Measurements from ENCODE around the gene PLVAP. TPM values are rescaled to one million over a fixed set of nuclear protein-coding genes. Genes with fewer than 3 reads are reported as not detected.
A peak's percentile ranks its signal among the peaks of the same experiment; 100 is the strongest.

The PLVAP gene
- total and polyA plus RNA-seq, 2 donors (not counting 3 experiments of a cell fraction or from before 2014, with no cell fraction given): 5.7 to 16.9 TPM

GRCh38 chr19:17302391-17303166 lies 74.6 kb downstream of the PLVAP start:
- Histone ChIP-seq H3K4me2 (ENCODE audit: insufficient read depth, low read length) (peak overlapping the region; percentile 42), H3K4me1 (ENCODE audit: control insufficient read depth, extremely low read depth, insufficient read depth, low read length) (peaks cover 9% of the 10 kb centered on the region), H3K36me3 (ENCODE audit: control insufficient read depth in 2 of 2, extremely low read depth in 1 of 2, insufficient read depth in 2 of 2, low read length in 2 of 2) (no peaks in the 10 kb centered on the region), H3K27ac (ENCODE audit: insufficient read depth, low read depth, low read length) (no peak overlapping the region), H2AFZ (ENCODE audit: low read depth, low read length) (peak overlapping the region; percentile 67), H3K9ac (replicated peaks; ENCODE audit: extremely low read depth, insufficient read depth, low read length) (no peak overlapping the region), H4K20me1 (replicated peaks; ENCODE audit: control insufficient read depth, extremely low read depth, insufficient read depth, low read length) (no peaks in the 10 kb centered on the region), H3K9me3 (replicated peaks; ENCODE audit: control insufficient read depth, insufficient read depth, low read length) (no peaks in the 10 kb centered on the region), H3K9me1 (replicated peaks; ENCODE audit: control insufficient read depth, extremely low read depth, insufficient read depth, low read length) (no peaks in the 10 kb centered on the region), H3K27me3 (ENCODE audit: control insufficient read depth in 2 of 2, insufficient read depth in 2 of 2, low read length in 2 of 2) (no peaks in the 10 kb centered on the region), H3K79me2 (ENCODE audit: control insufficient read depth, insufficient read depth, low read length) (no peaks in the 10 kb centered on the region), H3K4me3 (replicated peaks in 1 of 3; ENCODE audit: insufficient read depth in 1 of 3, low read depth in 1 of 3, low read length in 3 of 3) (peak overlapping the region; percentile 31 to 46 (median 36))
- no peak for TF ChIP-seq FOS (IDR thresholded peaks at IDR 0.05; ENCODE audit: borderline replicate concordance, insufficient read depth, low read length)
- no peak for TF ChIP-seq POLR2A (IDR thresholded peaks at IDR 0.05; ENCODE audit: low read depth, low read length)
- no peak for TF ChIP-seq JUN (IDR thresholded peaks at IDR 0.05; ENCODE audit: borderline replicate concordance, insufficient read depth, insufficient read length, low read depth)
- TF ChIP-seq, protein P1, sequence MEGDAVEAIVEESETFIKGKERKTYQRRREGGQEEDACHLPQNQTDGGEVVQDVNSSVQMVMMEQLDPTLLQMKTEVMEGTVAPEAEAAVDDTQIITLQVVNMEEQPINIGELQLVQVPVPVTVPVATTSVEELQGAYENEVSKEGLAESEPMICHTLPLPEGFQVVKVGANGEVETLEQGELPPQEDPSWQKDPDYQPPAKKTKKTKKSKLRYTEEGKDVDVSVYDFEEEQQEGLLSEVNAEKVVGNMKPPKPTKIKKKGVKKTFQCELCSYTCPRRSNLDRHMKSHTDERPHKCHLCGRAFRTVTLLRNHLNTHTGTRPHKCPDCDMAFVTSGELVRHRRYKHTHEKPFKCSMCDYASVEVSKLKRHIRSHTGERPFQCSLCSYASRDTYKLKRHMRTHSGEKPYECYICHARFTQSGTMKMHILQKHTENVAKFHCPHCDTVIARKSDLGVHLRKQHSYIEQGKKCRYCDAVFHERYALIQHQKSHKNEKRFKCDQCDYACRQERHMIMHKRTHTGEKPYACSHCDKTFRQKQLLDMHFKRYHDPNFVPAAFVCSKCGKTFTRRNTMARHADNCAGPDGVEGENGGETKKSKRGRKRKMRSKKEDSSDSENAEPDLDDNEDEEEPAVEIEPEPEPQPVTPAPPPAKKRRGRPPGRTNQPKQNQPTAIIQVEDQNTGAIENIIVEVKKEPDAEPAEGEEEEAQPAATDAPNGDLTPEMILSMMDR (IDR thresholded peaks at IDR 0.05; ENCODE audit: extremely low read depth in 1 of 2, insufficient read depth in 1 of 2, low read depth in 1 of 2, low read length in 2 of 2): no peak
- TF ChIP-seq POLR2AphosphoS5 (IDR thresholded peaks at IDR 0.05; ENCODE audit: insufficient read depth, low read depth, low read length): no peak
- no peak for TF ChIP-seq EZH2 (IDR thresholded peaks at IDR 0.05; ENCODE audit: borderline replicate concordance, low read depth, low read length, severe bottlenecking)
- TF ChIP-seq GATA2 (IDR thresholded peaks at IDR 0.05; ENCODE audit: insufficient read depth, insufficient read length, low read depth, low read length): no peak
- TF ChIP-seq MYC (IDR thresholded peaks at IDR 0.05; ENCODE audit: low read depth, low read length): no peak
- TF ChIP-seq MAX (IDR thresholded peaks at IDR 0.05; ENCODE audit: insufficient read depth, insufficient read length): no peak
- BruUV-seq (replicated peaks): no TSS peak
- intact Hi-C loops (cut with micrococcal nuclease): no loop called here
- ChIA-PET CTCF (interaction anchor here (3.3 kb wide), 1 partner anchor 9 kb away, joined by 70 read pairs; no protein-coding TSS in a partner anchor), POLR2A (no interaction called here)
- dilution Hi-C loops (cut with MboI; ENCODE audit: extremely low pct_ligation_motif_present, low sequenced_read_pairs): no loop called here
- FAIRE-seq (no peak), DNase-seq (ENCODE audit: low read depth, low spot score) (no peak)

Other genes with a start within 250 kb of the PLVAP start
- gene USE1, start 162.0 kb downstream of the PLVAP start, total RNA-seq: 21.2 and 21.3 TPM in 2 replicates
- gene USE1, start 162.0 kb downstream of the PLVAP start, polyA plus RNA-seq: 27.6 and 29.8 TPM in 2 replicates
- 12.5 and 13.0 TPM in 2 replicates for gene OCEL1, start 151.1 kb downstream of the PLVAP start, total RNA-seq
- gene OCEL1, start 151.1 kb downstream of the PLVAP start, polyA plus RNA-seq: 7.4 and 7.7 TPM in 2 replicates
- 36.1 and 39.2 TPM in 2 replicates for gene NR2F6, start 131.4 kb downstream of the PLVAP start, total RNA-seq
- 38.9 and 53.7 TPM in 2 replicates for gene NR2F6, start 131.4 kb downstream of the PLVAP start, polyA plus RNA-seq
- 14.8 and 19.4 TPM in 2 replicates for gene USHBP1, start 112.6 kb downstream of the PLVAP start, total RNA-seq
- gene USHBP1, start 112.6 kb downstream of the PLVAP start, polyA plus RNA-seq: 16.2 and 20.4 TPM in 2 replicates
- gene BABAM1, start 109.9 kb downstream of the PLVAP start, total RNA-seq: 110 and 118 TPM in 2 replicates
- gene BABAM1, start 109.9 kb downstream of the PLVAP start, polyA plus RNA-seq: 129 and 140 TPM in 2 replicates
- gene ANKLE1, start 95.4 kb downstream of the PLVAP start, total RNA-seq: 3.1 and 5.2 TPM in 2 replicates
- 1.9 and 2.8 TPM in 2 replicates for gene ANKLE1, start 95.4 kb downstream of the PLVAP start, polyA plus RNA-seq
- gene ABHD8, start 73.9 kb downstream of the PLVAP start, total RNA-seq: 5.9 and 6.8 TPM in 2 replicates
- gene ABHD8, start 73.9 kb downstream of the PLVAP start, polyA plus RNA-seq: 8.7 and 12.7 TPM in 2 replicates
- gene MRPL34, start 71.5 kb downstream of the PLVAP start, total RNA-seq: 55.7 and 61.6 TPM in 2 replicates
- 45.5 and 50.1 TPM in 2 replicates for gene MRPL34, start 71.5 kb downstream of the PLVAP start, polyA plus RNA-seq
- gene DDA1, start 67.8 kb downstream of the PLVAP start, total RNA-seq: 64.7 and 81.1 TPM in 2 replicates
- 52.9 and 60.5 TPM in 2 replicates for gene DDA1, start 67.8 kb downstream of the PLVAP start, polyA plus RNA-seq
- 6.8 and 7.5 TPM in 2 replicates for gene ANO8, start 42.5 kb downstream of the PLVAP start, total RNA-seq
- 3.5 and 3.8 TPM in 2 replicates for gene ANO8, start 42.5 kb downstream of the PLVAP start, polyA plus RNA-seq
- gene GTPBP3, start 39.8 kb downstream of the PLVAP start, total RNA-seq: 28.1 and 34.7 TPM in 2 replicates
- 12.7 and 15.4 TPM in 2 replicates for gene GTPBP3, start 39.8 kb downstream of the PLVAP start, polyA plus RNA-seq
- gene CCDC194, start 16.9 kb upstream of the PLVAP start, total RNA-seq: not detected in 2 replicates
- 0.11 and 0.12 TPM in 2 replicates for gene CCDC194, start 16.9 kb upstream of the PLVAP start, polyA plus RNA-seq
- 20.7 and 21.2 TPM in 2 replicates for gene BST2, start 28.3 kb upstream of the PLVAP start, total RNA-seq
- 145 and 146 TPM in 2 replicates for gene BST2, start 28.3 kb upstream of the PLVAP start, polyA plus RNA-seq
- gene MVB12A, start 42.7 kb upstream of the PLVAP start, total RNA-seq: 58.1 and 63.3 TPM in 2 replicates
- 88.8 and 109 TPM in 2 replicates for gene MVB12A, start 42.7 kb upstream of the PLVAP start, polyA plus RNA-seq
- gene TMEM221, start 71.3 kb upstream of the PLVAP start, total RNA-seq: not detected in 2 replicates
- 0.06 and 0.08 TPM in 2 replicates for gene TMEM221, start 71.3 kb upstream of the PLVAP start, polyA plus RNA-seq
- not detected in 2 replicates for gene NXNL1, start 83.6 kb upstream of the PLVAP start, total RNA-seq
- gene NXNL1, start 83.6 kb upstream of the PLVAP start, polyA plus RNA-seq: not detected in 2 replicates
- gene SLC27A1, start 93.2 kb upstream of the PLVAP start, total RNA-seq: 13.5 and 14.9 TPM in 2 replicates
- gene SLC27A1, start 93.2 kb upstream of the PLVAP start, polyA plus RNA-seq: 10.4 and 11.9 TPM in 2 replicates
- gene PGLS, start 134.3 kb upstream of the PLVAP start, total RNA-seq: 99.2 and 110 TPM in 2 replicates
- gene PGLS, start 134.3 kb upstream of the PLVAP start, polyA plus RNA-seq: 139 and 204 TPM in 2 replicates
- gene COLGALT1, start 178.3 kb upstream of the PLVAP start, total RNA-seq: 240 and 263 TPM in 2 replicates
- gene COLGALT1, start 178.3 kb upstream of the PLVAP start, polyA plus RNA-seq: 355 and 406 TPM in 2 replicates

Measured in endothelial cell of umbilical vein (primary cell).